Retina (tissue), 1 donor: Measurements from ENCODE around the gene FUBP3.
A peak's percentile ranks its signal among the peaks of the same experiment; 100 is the strongest.
"Not testable (repeated sequence)": the region's sequence is repeated elsewhere in the genome, so short reads cannot be mapped to it uniquely, and the experiment has no call there.

Experiments
- DNase-seq: peaks from one replicate; pipeline ENCODE4 v3.0.0-alpha.2; 2016

FUBP3 gene

GRCh38 chr9:130663258-130663976, 84.0 kb downstream of the FUBP3 start:
- peak; percentile 69 for DNase-seq

- DNase-seq = peak; percentile 63
Measured at GRCh38 chr9:130663977-130664250, 84.5 kb downstream of the FUBP3 start.

GRCh38 chr9:130664251-130665028, 85.1 kb downstream of the FUBP3 start, which contains the start of gene PRDM12:
PRDM12 (plus strand) TSS chr9:130664594; CDS start chr9:130664654, 60 bp downstream.
- DNase-seq = peak; percentile 50

GRCh38 chr9:130665029-130665430, 85.7 kb downstream of the FUBP3 start:
- DNase-seq = no peak

GRCh38 chr9:130665431-130666392, 86.3 kb downstream of the FUBP3 start:
- peak; percentile 55 for DNase-seq

- DNase-seq = peak; percentile 52
Measured at GRCh38 chr9:130666393-130667119, 87.2 kb downstream of the FUBP3 start.

- no peak for DNase-seq
Measured at GRCh38 chr9:130667120-130667435, 87.7 kb downstream of the FUBP3 start.

- no peak for DNase-seq
Measured at GRCh38 chr9:130668196-130668595, 88.8 kb downstream of the FUBP3 start.

- DNase-seq = peak; percentile 51
Measured at GRCh38 chr9:130668659-130669058, 89.3 kb downstream of the FUBP3 start.

- no peak for DNase-seq
Measured at GRCh38 chr9:130669965-130670364, 90.6 kb downstream of the FUBP3 start.

- no peak for DNase-seq
Measured at GRCh38 chr9:130670644-130671043, 91.3 kb downstream of the FUBP3 start.

GRCh38 chr9:130672466-130672865, 93.1 kb downstream of the FUBP3 start:
- no peak for DNase-seq

- DNase-seq = no peak
Measured at GRCh38 chr9:130672933-130673615, 93.7 kb downstream of the FUBP3 start.

GRCh38 chr9:130675396-130675795, 96.0 kb downstream of the FUBP3 start:
- DNase-seq = no peak

- no peak for DNase-seq
Measured at GRCh38 chr9:130677252-130677651, 97.9 kb downstream of the FUBP3 start.

- DNase-seq = peak; percentile 85
Measured at GRCh38 chr9:130680836-130681768, 101.7 kb downstream of the FUBP3 start.

GRCh38 chr9:130681769-130682420, 102.5 kb downstream of the FUBP3 start:
- peak; percentile 80 for DNase-seq

GRCh38 chr9:130682421-130683121, 103.2 kb downstream of the FUBP3 start:
- DNase-seq = peak; percentile 82

GRCh38 chr9:130685104-130685503, 105.7 kb downstream of the FUBP3 start:
- no peak for DNase-seq

GRCh38 chr9:130685945-130686344, 106.6 kb downstream of the FUBP3 start:
- DNase-seq = not testable (repeated sequence)
